NCI-H2081 (cell line): ENCODE data around the gene KRT75.

Experiments
- DNase-seq, 2 experiments: peaks; one replicate each; lab custom pipeline; 2025; lab: John Stamatoyannopoulos, UW

Gene KRT75

GRCh38 chr12:52439845-52440244 is 5.7 kb upstream of the KRT75 start:
- DNase-seq = no peak

- no peak for DNase-seq
These were observed 5.2 kb upstream of the KRT75 start for GRCh38 chr12:52439420-52439819.

DNA sequence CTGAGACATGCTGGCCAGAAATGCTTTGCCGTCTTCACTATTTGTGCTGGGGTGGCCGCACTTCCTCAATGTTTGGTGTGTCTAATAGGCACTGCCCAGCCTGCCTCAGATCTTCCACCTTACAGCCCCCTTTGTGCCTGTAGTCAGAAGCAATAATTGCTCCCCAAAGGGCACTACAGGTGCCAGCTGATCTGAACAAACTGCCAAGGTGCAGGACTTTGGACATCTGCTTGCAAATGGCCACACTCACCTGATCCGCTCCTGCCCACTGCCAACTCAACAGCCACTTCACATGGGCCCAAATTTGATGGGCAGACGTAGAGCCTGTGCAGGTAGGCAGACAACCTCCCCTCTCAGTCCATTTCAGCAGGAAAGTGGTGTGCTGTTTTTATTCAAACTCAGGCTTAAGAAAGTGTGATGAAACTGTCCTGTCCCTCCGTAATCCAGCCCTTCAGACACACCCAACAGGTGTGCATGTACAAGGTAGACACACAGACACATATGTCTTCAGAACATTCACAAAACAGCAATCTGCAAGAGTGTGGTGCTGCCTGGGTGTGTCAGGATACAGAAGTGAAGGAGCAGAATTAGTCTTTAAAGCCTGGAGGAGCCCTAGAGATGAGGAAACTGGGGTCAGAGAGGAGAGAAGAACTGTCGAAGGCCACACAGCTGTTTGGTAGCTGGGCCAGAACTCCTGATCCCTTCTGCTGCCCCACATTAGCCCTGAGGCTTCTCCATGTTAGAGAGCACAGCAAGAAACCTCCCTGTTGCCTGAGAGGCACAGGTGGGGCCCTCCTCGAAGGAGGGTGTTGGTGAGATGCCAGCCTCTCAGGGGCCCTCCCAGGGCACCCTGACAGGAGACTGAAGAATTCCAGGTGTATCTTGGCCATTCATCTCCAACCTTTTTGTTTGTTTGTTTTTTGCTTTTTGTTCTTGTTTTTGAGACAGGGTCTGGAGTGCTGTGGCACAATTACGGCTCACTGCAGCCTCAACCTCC is 4.4 kb upstream of the KRT75 start:
- DNase-seq = no peak

DNA sequence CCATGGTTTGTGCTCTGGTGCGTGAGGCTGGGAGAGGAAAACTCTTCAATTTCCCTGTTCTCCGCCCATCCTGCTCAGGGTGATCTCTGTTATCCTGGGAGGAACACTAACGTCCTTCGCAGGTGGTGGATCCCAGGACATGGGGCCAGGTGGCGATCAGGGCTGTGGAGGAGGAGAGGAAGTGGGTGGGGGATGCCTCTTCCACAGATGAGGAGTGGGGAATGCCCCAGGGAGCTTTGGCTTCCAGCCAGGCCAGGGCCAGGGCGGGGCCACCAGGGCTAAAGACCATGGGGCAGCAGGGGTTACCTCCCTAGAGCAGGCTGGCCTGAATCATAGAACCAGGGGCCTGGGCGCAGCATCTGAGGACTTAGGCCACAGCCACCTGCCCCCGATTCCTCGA is 3.3 kb upstream of the KRT75 start:
- DNase-seq = no peak

DNA sequence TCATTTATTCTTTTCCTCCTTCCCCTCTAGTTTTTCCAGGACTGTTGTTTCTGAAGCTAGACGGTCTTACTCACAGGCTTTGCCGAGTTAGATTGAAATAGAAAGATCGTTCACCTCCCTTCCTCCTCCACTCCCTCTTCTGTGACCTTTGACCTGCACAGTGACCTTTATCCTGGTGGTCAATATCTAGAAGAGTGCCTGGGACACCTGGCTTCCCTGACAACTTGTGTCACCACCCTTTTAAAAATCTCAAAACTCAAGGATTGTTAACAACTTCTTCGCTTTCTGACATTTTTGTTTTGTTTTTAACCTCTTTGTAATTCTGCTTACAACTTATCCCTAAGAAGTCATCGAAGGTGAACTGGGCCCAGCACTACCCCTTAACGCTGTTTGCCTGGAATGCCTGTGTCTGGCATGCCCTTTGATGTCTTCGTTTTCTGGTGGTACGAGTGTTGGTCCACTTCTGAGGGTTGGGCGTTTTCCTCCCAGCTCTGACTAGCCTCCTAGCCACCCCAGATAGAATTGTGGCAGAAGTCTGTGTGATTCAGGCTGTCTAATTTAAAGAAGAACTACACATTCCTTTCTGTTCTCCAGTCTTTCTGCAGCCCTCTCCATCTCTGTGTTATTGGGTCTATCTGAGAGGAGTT is 2.8 kb upstream of the KRT75 start:
- DNase-seq = no peak

DNA sequence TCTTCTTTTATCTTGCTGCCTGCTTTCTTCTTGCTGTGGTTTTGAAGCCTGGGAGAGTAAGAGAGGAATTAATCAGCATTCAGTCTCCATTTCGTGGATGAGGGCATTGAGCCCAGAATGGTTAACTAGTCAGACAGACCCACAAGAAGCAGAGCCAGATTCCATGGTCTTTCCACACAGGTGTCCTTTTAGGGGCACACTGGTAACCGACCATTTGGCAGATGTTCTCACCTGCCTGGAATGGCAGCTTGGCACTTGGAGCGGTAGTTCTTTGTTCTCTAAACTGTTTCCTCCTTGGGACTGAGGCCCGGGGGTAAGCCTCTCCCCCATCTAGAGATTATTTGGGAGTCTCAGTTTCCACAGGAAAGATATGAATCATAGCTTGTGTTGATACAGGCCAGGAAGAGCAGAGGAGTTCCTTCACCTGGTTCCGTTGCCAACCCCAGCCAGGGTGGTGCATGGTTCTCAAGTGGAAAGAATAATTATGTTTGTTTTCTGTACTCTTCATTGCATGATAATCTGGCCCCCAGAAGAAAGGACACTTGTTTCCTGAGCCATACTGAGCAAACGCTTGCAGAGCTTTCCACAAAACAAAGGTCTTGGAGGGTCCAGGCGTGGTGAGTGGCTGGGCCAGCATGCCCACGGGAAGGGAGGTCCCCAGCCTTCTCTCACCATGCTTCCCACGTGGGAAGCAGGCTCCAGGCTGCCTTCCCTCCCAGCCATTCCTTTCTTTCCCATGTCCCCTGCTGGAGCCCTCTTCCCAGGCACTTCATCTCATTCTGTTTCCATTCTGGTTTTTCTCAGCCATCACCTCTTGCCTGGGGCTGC is 2.0 kb upstream of the KRT75 start:
- no peak for DNase-seq

GRCh38 chr12:52435659-52435999 is 1.5 kb upstream of the KRT75 start:
- no peak for DNase-seq

- no peak for DNase-seq
These were observed 774 bp upstream of the KRT75 start for GRCh38 chr12:52434760-52435530.

- no peak for DNase-seq
These were observed 580 bp downstream of the KRT75 start for GRCh38 chr12:52433501-52434080.

GRCh38 chr12:52432559-52433207 is 1.5 kb downstream of the KRT75 start:
- no peak for DNase-seq

DNA sequence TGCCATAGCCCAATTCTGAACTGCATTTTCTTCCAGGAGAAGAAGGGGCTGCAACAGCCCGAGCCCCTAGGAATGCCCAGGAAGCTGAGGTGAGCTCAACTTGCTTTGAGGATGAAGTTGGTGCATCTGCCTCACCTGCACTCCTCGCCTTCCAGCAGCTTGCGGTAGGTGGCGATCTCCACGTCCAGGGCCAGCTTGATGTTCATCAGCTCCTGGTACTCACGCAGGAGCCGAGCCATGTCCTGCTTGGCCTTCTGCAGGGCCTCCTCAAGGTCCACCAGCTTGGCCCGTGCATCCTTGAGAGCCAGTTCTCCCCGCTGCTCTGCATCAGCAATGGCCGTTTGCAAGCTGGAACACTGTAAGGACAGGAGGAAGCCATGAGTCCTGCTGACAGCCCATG is 6.0 kb downstream of the KRT75 start:
- no peak for DNase-seq

DNA sequence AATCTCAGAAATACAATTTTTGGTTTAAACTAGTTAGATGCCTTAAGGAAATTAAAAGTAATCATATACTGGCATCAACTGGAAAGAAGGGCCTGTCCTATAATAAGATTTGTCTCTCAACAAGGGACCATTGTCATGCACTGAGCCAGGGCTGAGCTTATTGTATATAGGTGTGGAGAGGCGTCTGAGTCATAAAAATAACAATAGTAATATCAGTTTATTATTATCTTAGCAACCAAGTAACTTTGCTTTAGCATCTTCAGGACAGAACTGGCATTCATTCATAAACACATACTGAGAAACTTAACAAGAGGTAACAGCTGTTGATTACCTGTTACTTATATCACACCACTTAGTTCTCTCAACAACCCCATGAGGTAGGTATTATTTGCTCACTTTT is 7.1 kb downstream of the KRT75 start:
- no peak for DNase-seq

DNA sequence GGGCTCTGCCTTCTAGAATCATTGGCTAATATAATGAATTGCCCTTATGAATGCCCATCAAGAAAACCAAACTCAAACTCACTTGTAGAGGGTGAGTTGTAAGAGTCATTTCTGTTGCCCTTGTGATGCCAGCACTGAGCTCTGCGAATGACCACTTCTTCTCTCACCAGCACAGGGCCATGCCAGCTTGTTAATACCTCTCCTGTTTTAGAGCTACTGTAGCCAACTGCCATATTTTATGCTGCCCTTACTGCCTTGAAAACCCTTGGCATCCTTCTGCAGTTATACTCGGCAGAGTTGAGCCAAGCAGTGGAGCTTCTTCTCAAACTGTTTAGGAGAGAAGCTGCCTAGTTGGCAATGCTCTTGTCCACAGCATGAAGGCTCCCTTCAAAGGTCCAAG is 8.1 kb downstream of the KRT75 start:
- no peak for DNase-seq

DNA sequence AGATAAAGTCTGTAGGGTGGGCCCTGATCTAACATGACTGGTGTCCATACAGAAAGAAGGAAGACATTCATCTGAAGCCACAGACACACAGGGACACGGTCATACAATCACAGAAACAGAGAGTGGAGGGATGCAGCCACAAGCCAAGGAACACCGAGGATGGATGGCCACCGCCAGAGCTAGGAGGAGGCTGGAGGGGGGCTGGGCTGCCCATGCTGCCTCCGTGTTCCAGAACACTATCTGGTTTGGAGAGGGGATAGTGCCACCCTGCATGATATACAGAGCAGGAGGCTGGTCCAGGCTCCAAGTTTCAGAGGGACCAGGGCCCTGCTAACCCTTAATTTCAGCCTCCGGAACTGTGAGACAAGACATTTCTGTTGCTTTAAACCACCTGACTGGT is 8.7 kb downstream of the KRT75 start:
- DNase-seq = no peak

DNA sequence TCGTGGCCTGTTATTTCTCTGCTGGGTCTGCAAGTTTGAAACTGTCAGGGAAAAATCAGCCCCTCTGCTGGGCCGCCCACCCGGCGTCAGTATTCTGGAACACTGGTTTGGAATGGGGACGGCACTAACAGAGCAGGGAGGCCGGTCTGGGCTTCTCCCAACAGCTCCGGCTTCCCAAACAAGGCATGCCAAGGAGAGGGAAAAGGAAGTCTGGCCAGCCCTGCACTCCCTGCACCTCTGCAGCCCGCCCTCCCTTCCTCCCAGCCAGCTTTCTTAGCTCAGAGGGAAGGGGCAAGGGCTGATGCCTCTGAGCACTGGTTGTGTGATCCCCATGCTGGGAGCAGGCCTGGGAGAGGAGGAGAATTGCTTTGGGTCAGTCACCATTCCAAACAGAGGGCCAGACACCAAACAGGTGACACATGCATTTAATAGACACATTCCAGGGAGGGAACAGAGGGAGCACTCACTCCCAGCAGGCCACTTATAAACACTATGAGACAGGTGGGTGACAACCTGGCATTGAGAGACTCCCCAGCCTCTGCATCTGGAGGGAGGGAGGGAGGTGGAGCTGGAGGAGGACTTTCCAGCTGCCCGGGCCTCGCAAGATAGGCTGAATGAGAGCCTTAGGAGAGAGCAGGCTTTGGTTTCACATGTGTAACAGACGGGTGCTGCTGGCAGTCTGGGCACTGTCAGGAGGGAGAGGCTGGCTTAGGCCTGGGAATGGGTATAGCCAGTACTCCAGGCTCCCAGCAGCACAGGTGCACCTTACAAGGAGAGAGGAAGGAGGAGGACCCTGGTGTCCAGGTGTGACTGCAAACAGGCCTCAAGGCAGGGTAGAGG is 10.3 kb downstream of the KRT75 start:
- DNase-seq = no peak

DNA sequence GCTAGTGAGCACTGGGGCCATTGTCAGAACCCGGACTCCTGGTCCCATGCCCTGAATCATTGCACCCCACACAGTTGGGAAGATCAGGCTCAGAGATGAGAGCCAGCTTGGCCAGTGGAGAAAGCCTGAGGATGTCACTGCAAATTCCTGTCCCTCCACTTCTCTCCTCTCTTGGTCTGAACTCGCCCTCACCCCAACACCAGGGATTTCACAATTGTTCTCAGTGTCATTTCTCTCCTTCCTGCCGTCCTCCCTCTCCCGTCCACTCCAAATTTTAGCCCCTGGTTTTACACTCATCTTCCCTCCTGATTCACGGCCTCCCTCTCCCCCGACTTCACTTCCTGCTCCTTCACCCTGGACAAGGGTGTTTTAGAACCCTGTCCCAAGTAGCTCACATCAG is 11.1 kb downstream of the KRT75 start:
- DNase-seq = no peak

DNA sequence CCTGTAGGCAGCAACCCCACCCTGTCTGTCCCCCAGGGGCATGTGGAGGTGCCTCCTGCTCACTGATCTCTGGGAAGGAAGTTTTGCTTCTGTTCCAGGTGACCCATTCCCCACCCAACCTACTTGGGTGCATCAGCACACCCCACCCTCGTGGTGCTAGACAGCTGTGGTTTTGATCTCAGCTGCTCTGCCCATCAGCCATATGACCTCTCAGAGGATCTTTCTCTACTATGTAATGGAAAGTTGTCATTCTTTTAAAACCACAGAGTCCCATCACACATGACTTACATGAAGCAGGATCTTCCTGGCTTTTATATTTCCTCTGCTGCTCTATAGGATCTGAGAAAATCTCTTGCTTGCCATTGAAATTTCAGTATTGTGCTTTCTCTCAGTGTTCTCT is 14.5 kb downstream of the KRT75 start:
- no peak for DNase-seq

GRCh38 chr12:52418576-52419110 is 15.5 kb downstream of the KRT75 start:
- DNase-seq = no peak

DNA sequence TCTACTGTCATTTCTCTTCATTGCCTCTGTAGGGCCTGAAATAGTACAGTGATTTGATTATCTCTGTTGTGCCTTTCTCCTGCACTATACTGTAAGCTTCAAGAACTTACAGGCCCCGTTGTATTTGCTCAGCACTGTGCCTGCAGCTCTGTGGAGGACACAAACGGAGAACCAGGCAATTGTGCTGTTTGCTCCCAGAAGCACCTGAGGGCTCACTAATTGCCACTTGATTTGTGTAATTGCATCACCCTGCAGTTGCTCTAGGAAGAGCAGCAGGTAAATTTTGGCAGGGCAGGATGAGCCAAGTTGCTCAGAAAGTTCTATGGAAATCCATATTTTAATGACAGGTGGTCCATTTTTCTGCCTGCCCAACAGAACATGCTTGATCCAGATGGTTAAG is 16.4 kb downstream of the KRT75 start:
- DNase-seq = peak; percentile 9 to 47

DNA sequence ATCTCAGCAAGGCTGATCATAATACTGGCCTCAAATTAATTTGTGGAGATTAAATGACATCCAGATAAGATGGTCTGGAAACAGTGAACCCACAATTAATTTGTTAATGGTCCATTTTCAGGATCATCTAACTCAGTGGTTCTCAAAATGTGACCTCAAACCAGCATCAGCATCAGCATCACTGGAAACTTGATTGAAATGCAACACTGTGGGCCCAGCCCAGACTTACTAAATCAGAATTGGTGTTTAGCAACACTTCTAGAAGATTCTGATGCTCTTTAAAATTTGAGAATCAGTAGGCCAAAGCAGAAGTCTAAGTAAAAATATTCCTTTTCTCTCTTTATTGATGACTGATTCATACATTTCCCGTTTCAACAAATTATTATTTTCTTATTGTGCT is 17.4 kb downstream of the KRT75 start:
- no peak for DNase-seq
